LNCAP (cell line): ENCODE measurements around the gene ITM2B.

Source experiments
- CTCF ChIP-seq: fragments of 450-650 bp; IDR thresholded peaks from 2 replicates; pipeline ENCODE4 v1.5.1; 2017; ENCODE audit warnings: mild to moderate bottlenecking

Gene ITM2B

GRCh38 chr13:48192411-48192935 lies 40.5 kb upstream of the ITM2B start:
- TF ChIP-seq CTCF = no peak

- no peak for TF ChIP-seq CTCF
Observed at GRCh38 chr13:48194379-48194754, 38.6 kb upstream of the ITM2B start.

- TF ChIP-seq CTCF = no peak
Observed at GRCh38 chr13:48199404-48199946, 33.5 kb upstream of the ITM2B start.

- TF ChIP-seq CTCF = no peak
Observed at GRCh38 chr13:48201044-48201443, 32.0 kb upstream of the ITM2B start.

GRCh38 chr13:48210178-48210577 lies 22.8 kb upstream of the ITM2B start:
- TF ChIP-seq CTCF = no peak

- TF ChIP-seq CTCF = no peak
Observed at GRCh38 chr13:48214519-48215121, 18.4 kb upstream of the ITM2B start.

GRCh38 chr13:48216204-48216711 lies 16.7 kb upstream of the ITM2B start:
- no peak for TF ChIP-seq CTCF
